Measurements from ENCODE around the gene TMEM125.

DNA sequence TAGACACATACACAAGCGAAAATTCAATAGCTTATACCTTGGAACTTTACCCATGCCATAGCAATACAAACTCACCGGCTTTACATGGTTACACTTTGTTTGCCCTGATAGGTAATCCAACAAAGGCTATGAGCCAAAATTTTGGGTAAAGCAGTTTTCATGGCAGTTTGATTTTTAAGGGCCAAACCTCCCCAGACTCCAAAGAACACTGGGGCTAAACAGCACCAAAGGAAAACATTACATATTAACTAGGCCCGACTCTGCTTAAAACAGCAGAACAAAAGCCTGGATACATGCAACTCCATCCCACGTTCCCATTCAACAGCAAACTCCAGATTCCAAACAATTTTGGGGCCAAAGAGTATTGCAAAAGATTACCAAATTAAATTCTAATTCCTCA, 4.4 kb upstream of the TMEM125 start:
- TF ChIP-seq GATA3 (IDR thresholded peaks at IDR 0.05; ENCODE audit: low read depth, low read length) (no peak), GATA2 (IDR thresholded peaks at IDR 0.05; ENCODE audit: low read depth, low read length) (no peak)
